ENCODE measurements around the gene GP2. TPM values are rescaled to one million over a fixed set of nuclear protein-coding genes. Genes with fewer than 3 reads are reported as not detected.

Gene GP2
- total and polyA plus RNA-seq, 2 donors (not counting 1 experiment from before 2014, with no cell fraction given) = not detected

GRCh38 chr16:20363191-20363590 lies 35.9 kb upstream of the GP2 start:
- ChIA-PET CTCF (interaction anchor here (1.1 kb wide), 1 partner anchor 23 kb away, joined by 3 read pairs; no protein-coding TSS in a partner anchor), POLR2A (no interaction called here)
- Histone ChIP-seq H3K9ac (ENCODE audit: low read length) (no peak overlapping the region), H4K20me1 (ENCODE audit: control insufficient read depth, insufficient read depth, low read length, poor library complexity, severe bottlenecking) (no peaks in the 10 kb centered on the region), H3K27me3 (replicated peaks in 1 of 4; ENCODE audit: control extremely low read depth in 1 of 4, control insufficient read depth in 3 of 4, insufficient read depth in 4 of 4, low read length in 3 of 4) (no peaks in the 10 kb centered on the region), H3K79me2 (ENCODE audit: control insufficient read depth, insufficient read depth, low read length) (no peaks in the 10 kb centered on the region), H3K4me3 (ENCODE audit: control extremely low read depth in 1 of 5, extremely low read depth in 1 of 5, insufficient read depth in 1 of 5, low read depth in 2 of 5, low read length in 4 of 5) (no peak overlapping the region), H3K4me2 (replicated peaks; ENCODE audit: low read depth, low read length, poor library complexity, severe bottlenecking) (no peak overlapping the region), H3K36me3 (replicated peaks in 1 of 2; ENCODE audit: control extremely low read depth in 1 of 2, control insufficient read depth in 1 of 2, extremely low read depth in 1 of 2, insufficient read depth in 2 of 2, low read length in 1 of 2) (no peaks in the 10 kb centered on the region), H3K9me3 (ENCODE audit: control extremely low read depth in 1 of 3, control insufficient read depth in 2 of 3, insufficient read depth in 1 of 3, low read length in 2 of 3) (no peaks in the 10 kb centered on the region), H2AFZ (ENCODE audit: insufficient read depth, low read depth, low read length, poor library complexity, severe bottlenecking) (no peak overlapping the region), H3K4me1 (ENCODE audit: control insufficient read depth in 2 of 2, insufficient read depth in 2 of 2, low read length in 2 of 2) (no peaks in the 10 kb centered on the region), H3K27ac (ENCODE audit: low read length in 2 of 2) (no peak overlapping the region)
- WGBS (ENCODE audit: insufficient coverage) = 83% methylated on average over 2 of the region's 2 CpGs
- H3K9me3 Mint-ChIP-seq (ENCODE audit: insufficient read depth) = no peaks in the 10 kb centered on the region
- no peak for ATAC-seq (ENCODE audit: low read depth)
- H3K4me1 Mint-ChIP-seq = no peaks in the 10 kb centered on the region
- H3K27ac Mint-ChIP-seq = no peak overlapping the region
- peaks cover 21% of the 10 kb centered on the region for H3K27me3 Mint-ChIP-seq
- intact Hi-C loops (cut with micrococcal nuclease) = no loop called here
- no peak for TF ChIP-seq CTCF (IDR thresholded peaks at IDR 0.05)
- no peak for TF ChIP-seq EZH2 (IDR thresholded peaks at IDR 0.05; ENCODE audit: borderline replicate concordance, insufficient read depth, low read depth, low read length, poor library complexity, severe bottlenecking)
- no peak for DNase-seq
- no peak overlapping the region for H3K4me3 Mint-ChIP-seq

- Histone ChIP-seq H3K4me2 (replicated peaks; ENCODE audit: low read depth, low read length, poor library complexity, severe bottlenecking) (no peak overlapping the region), H3K27ac (ENCODE audit: low read length in 2 of 2) (no peak overlapping the region), H3K27me3 (replicated peaks in 1 of 4; ENCODE audit: control extremely low read depth in 1 of 4, control insufficient read depth in 3 of 4, insufficient read depth in 4 of 4, low read length in 3 of 4) (peaks cover 0 to 3% (median 0%) of the 10 kb centered on the region in 4 experiments), H3K79me2 (ENCODE audit: control insufficient read depth, insufficient read depth, low read length) (no peaks in the 10 kb centered on the region), H2AFZ (ENCODE audit: insufficient read depth, low read depth, low read length, poor library complexity, severe bottlenecking) (no peak overlapping the region), H3K36me3 (replicated peaks in 1 of 2; ENCODE audit: control extremely low read depth in 1 of 2, control insufficient read depth in 1 of 2, extremely low read depth in 1 of 2, insufficient read depth in 2 of 2, low read length in 1 of 2) (no peaks in the 10 kb centered on the region), H3K9ac (ENCODE audit: low read length) (no peak overlapping the region), H3K4me1 (ENCODE audit: control insufficient read depth in 2 of 2, insufficient read depth in 2 of 2, low read length in 2 of 2) (no peaks in the 10 kb centered on the region), H4K20me1 (ENCODE audit: control insufficient read depth, insufficient read depth, low read length, poor library complexity, severe bottlenecking) (no peaks in the 10 kb centered on the region), H3K4me3 (ENCODE audit: control extremely low read depth in 1 of 5, extremely low read depth in 1 of 5, insufficient read depth in 1 of 5, low read depth in 2 of 5, low read length in 4 of 5) (no peak overlapping the region), H3K9me3 (ENCODE audit: control extremely low read depth in 1 of 3, control insufficient read depth in 2 of 3, insufficient read depth in 1 of 3, low read length in 2 of 3) (peaks cover 0 to 5% (median 0%) of the 10 kb centered on the region in 3 donors)
- Mint-ChIP-seq H3K27me3 (peaks cover 23% of the 10 kb centered on the region), H3K27ac (no peak overlapping the region), H3K4me1 (no peaks in the 10 kb centered on the region), H3K4me3 (no peak overlapping the region), H3K9me3 (ENCODE audit: insufficient read depth) (peaks cover 2% of the 10 kb centered on the region)
- TF ChIP-seq CTCF (IDR thresholded peaks at IDR 0.05) (no peak), EZH2 (IDR thresholded peaks at IDR 0.05; ENCODE audit: borderline replicate concordance, insufficient read depth, low read depth, low read length, poor library complexity, severe bottlenecking) (no peak)
- CTCF ChIA-PET = no interaction called here
- 71% methylated on average over 1 of the region's 2 CpGs for WGBS (ENCODE audit: insufficient coverage)
- POLR2A ChIA-PET = no interaction called here
- no peak for ATAC-seq (ENCODE audit: low read depth)
- DNase-seq = no peak
- intact Hi-C loops (cut with micrococcal nuclease) = no loop called here
Measured at GRCh38 chr16:20359997-20360396, 32.7 kb upstream of the GP2 start.
